ENCODE data around the gene TNIK.

TNIK gene

DNA sequence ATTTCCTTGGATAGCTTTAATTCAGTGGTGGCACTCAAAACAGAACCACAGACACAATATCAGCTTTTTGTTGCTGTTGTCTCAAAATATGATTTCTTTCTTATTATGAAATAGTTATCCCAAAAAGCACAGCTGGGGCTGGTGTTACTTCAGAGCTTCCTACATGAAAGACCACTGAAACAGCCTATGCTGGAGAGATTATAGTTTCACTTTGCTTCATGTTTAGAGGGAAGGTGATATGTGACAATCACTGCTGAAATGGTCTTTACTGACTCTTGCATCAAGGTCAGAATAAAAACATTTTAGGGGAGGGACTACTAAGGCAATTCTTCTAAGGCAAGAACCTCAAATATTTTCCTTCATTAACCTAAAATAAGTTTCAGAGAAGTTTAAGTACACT lies 190.7 kb downstream of the TNIK start:
- TF ChIP-seq, protein P1, sequence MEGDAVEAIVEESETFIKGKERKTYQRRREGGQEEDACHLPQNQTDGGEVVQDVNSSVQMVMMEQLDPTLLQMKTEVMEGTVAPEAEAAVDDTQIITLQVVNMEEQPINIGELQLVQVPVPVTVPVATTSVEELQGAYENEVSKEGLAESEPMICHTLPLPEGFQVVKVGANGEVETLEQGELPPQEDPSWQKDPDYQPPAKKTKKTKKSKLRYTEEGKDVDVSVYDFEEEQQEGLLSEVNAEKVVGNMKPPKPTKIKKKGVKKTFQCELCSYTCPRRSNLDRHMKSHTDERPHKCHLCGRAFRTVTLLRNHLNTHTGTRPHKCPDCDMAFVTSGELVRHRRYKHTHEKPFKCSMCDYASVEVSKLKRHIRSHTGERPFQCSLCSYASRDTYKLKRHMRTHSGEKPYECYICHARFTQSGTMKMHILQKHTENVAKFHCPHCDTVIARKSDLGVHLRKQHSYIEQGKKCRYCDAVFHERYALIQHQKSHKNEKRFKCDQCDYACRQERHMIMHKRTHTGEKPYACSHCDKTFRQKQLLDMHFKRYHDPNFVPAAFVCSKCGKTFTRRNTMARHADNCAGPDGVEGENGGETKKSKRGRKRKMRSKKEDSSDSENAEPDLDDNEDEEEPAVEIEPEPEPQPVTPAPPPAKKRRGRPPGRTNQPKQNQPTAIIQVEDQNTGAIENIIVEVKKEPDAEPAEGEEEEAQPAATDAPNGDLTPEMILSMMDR (conservative IDR thresholded peaks at IDR 0.05; ENCODE audit: low read length) = no peak
- DNase-seq (ENCODE audit: low read depth) = peak; percentile 5
- no peak overlapping the region for H3K4me3 ChIP-seq (ENCODE audit: low read length)

DNA sequence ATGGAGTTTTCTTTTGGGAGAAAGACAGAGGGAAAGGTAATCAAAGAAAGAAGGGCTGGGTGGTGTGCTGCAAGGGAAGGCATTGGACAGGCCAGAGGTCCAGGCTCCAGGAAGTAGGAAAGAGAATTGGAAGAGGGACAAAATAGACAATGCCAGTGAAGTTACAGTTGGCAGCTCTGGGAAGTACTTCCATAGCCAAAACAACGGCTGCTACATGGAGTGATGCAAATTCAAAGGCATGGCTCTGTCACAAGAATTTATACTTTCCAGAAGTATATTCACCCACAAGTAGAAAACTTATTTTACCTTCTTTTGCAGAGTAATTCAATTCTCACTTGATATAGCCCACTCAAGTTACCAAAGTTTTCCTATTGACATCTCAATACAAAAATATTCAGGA lies 191.5 kb downstream of the TNIK start:
- TF ChIP-seq, protein P1 (conservative IDR thresholded peaks at IDR 0.05; ENCODE audit: low read length) = no peak
- peak; percentile 35 for DNase-seq (ENCODE audit: low read depth)
- no peak overlapping the region for H3K4me3 ChIP-seq (ENCODE audit: low read length)

DNA sequence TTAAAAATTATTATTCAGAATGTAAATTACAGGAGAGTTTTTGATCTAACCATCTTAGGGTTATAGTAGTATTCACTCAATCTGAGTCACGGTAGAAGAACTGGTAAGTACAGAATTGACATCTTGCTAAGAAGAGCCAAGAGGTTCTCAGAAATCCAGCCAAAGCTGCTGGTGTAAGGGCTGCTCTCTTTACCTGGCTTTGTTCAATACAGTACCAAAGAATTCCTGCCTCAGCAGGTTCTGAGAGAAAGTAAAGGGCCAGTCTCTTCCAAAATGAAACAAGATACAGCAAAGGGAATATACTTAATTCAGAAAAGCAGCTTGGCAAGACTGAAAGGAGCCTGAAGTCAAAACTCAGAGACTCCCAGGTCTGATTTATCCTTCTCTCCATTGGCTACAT lies 193.1 kb downstream of the TNIK start:
- DNase-seq (ENCODE audit: low read depth) = no peak
- TF ChIP-seq, protein P1 (conservative IDR thresholded peaks at IDR 0.05; ENCODE audit: low read length) = no peak
- no peak overlapping the region for H3K4me3 ChIP-seq (ENCODE audit: low read length)

DNA sequence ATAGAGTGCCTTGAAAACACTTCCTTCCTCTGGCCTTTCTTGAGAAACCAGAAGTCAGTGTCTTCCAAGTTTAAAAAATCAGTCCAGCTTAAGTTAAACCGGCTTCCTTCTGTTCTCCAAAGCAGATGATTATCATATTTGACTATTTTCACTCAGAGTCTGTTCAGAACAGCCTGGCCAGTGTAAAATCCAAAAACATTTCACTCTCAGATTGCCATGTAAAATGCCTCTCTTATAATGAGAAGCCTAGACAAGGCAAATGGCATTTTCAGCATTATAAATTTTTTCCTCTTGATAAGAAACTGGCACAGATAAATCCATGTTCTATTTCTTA lies 193.5 kb downstream of the TNIK start:
- DNase-seq (ENCODE audit: low read depth) = no peak
- TF ChIP-seq, protein P1 (conservative IDR thresholded peaks at IDR 0.05; ENCODE audit: low read length) = no peak
- H3K4me3 ChIP-seq (ENCODE audit: low read length) = no peak overlapping the region

DNA sequence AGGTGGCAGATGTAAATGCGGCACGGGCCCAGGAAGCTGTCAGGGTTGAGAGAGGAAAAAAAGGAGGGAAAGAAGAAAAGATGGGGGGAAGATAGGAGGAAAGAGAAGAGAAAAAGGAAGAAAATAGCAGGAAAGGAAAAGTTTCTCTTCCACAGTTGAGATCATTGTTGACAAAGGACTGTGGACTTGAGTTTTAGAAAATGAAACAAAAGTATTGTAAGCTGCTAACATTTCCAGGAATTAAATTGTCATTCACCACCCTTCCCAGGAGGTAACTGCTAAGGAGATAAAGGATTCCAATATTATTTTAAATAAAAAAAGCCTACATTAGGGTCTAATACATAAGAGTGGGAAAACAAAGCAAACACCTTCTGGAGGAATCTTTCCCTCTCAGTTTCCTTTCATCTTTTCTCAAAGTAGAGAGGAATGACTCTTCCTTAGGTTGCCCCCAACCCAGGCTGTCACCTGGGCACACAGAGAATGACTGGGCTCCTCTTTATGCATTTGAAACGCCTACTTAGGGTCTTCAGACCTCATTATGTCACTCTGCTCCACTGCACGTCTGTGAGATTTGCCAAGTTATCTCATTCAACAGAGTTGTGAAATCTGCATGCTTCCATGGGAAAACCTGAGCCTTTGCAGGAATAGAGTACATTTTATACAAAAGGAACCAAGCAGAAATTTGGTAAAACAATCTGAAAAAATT lies 194.0 kb downstream of the TNIK start:
- H3K4me3 ChIP-seq (ENCODE audit: low read length) = no peak overlapping the region
- DNase-seq (ENCODE audit: low read depth) = peak; percentile 11
- TF ChIP-seq, protein P1 (conservative IDR thresholded peaks at IDR 0.05; ENCODE audit: low read length) = no peak

DNA sequence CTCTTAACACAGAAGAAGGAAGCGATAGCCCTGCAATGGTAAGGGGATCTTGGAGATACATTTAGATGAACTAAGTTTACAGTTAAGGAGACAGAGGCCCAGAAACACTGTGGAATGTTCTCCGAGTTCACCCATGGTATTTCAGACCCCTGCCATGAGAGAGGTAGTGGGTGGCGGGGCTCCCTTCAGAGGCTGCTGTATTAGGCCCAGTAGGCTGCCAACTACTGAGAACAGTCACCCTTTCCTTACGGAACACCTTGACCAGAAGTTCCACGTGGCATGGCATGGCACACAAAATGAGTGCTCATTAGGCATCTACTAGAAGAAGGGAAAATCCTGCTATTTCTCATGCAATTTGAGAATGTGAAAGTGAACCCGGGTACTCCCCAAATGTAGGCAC lies 195.4 kb downstream of the TNIK start:
- TF ChIP-seq, protein P1 (conservative IDR thresholded peaks at IDR 0.05; ENCODE audit: low read length) = no peak
- H3K4me3 ChIP-seq (ENCODE audit: low read length) = no peak overlapping the region
- DNase-seq (ENCODE audit: low read depth) = no peak

DNA sequence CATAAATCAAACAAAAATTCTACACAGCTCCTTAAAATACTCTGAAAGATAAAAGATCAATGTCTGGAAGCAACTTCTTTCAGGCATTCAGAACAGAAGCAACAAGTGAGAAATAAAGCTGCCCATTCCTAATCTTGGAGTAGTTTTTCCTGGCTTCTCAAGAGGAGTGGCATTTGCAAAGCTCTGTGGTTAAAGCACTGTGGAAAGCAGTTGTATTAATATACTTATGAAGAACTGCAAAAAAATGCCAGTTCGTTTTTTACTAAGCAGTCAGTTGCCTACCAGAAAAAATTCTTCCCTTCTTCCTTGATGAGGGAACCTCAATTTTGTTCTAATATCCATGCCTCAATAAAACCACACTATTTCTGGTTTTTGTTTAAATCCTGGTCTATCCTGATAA lies 197.8 kb downstream of the TNIK start:
- TF ChIP-seq, protein P1 (conservative IDR thresholded peaks at IDR 0.05; ENCODE audit: low read length) = no peak
- DNase-seq (ENCODE audit: low read depth) = peak; percentile 59
- no peak overlapping the region for H3K4me3 ChIP-seq (ENCODE audit: low read length)
